ENCODE results near the gene NFX1.
"Not testable (repeated sequence)": the region's sequence is repeated elsewhere in the genome, so short reads cannot be mapped to it uniquely, and the experiment has no call there.

Gene NFX1

GRCh38 chr9:33393581-33393980 is 103.3 kb downstream of the NFX1 start:
- TF ChIP-seq CTCF (IDR thresholded peaks at IDR 0.05; ENCODE audit: low read depth, low read length): no peak
- no peak for DNase-seq (ENCODE audit: extremely low read depth, low read depth)

- not testable (repeated sequence) for DNase-seq (ENCODE audit: extremely low read depth, low read depth)
Observed at GRCh38 chr9:33393986-33394385, 103.7 kb downstream of the NFX1 start.

- DNase-seq (ENCODE audit: extremely low read depth, low read depth): not testable (repeated sequence)
Observed at GRCh38 chr9:33395159-33395879, 105.0 kb downstream of the NFX1 start.

GRCh38 chr9:33397801-33398200 is 107.5 kb downstream of the NFX1 start:
- not testable (repeated sequence) for DNase-seq (ENCODE audit: extremely low read depth, low read depth)

- not testable (repeated sequence) for DNase-seq (ENCODE audit: extremely low read depth, low read depth)
Observed at GRCh38 chr9:33399047-33399446, 108.7 kb downstream of the NFX1 start.

GRCh38 chr9:33401809-33402208 is 111.5 kb downstream of the NFX1 start:
- DNase-seq (ENCODE audit: extremely low read depth, low read depth): not testable (repeated sequence)

GRCh38 chr9:33402371-33402770 is 112.1 kb downstream of the NFX1 start, which contains the start of gene AQP7:
Gene AQP7, minus strand, starts transcription at chr9:33402568. Its CDS starts 1,306 bp downstream, at chr9:33401262.
- not testable (repeated sequence) for DNase-seq (ENCODE audit: extremely low read depth, low read depth)

- DNase-seq (ENCODE audit: extremely low read depth, low read depth): no peak
- TF ChIP-seq CTCF (IDR thresholded peaks at IDR 0.05; ENCODE audit: low read depth, low read length): no peak
Observed at GRCh38 chr9:33403941-33404787, 113.8 kb downstream of the NFX1 start.

- no peak for DNase-seq (ENCODE audit: extremely low read depth, low read depth)
- TF ChIP-seq CTCF (IDR thresholded peaks at IDR 0.05; ENCODE audit: low read depth, low read length): no peak
Observed at GRCh38 chr9:33404788-33405362, 114.6 kb downstream of the NFX1 start.

GRCh38 chr9:33407061-33407460 is 116.7 kb downstream of the NFX1 start:
- TF ChIP-seq CTCF (IDR thresholded peaks at IDR 0.05; ENCODE audit: low read depth, low read length): no peak
- DNase-seq (ENCODE audit: extremely low read depth, low read depth): no peak
